ENCODE data around the gene SEC14L5. TPM values are rescaled to one million over a fixed set of nuclear protein-coding genes. Genes with fewer than 3 reads are reported as not detected.

The SEC14L5 gene
- total RNA-seq, 1 donor, result under 0.01 TPM

DNA sequence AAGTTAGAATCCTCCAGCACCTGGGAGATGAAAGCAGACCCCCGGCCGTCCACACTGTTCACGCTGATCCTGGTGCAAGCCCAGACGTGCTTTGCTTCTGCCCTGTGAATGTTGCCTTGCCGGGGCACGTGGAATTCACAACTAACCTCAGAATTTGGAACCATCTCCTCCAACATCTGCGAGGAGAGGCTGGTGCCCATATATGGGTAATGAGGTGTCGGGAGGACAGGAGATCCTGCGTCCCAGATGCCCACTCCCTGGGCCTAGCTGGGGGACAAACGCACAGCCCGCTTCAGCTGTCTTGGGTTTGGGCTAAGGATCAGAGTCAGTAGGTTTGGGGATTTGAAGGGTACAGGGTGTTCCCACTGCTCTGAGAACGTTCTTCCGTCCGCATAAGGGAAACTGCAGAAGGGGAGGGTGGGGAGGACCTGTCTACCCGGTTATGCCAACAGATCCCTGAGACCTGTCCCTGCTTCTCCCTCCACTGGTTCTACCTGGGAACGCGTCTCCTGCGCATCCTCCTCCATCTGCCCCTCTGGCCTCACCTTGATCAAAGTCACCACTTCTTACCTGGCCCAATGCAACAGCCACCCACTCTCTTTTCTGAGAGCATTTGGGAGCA lies 35.3 kb upstream of the SEC14L5 start:
- DNase-seq (ENCODE audit: insufficient read length, low spot score, missing footprints), result peak; percentile 35
- Histone ChIP-seq H3K27ac (ENCODE audit: low read depth, low read length) (no peak overlapping the region), H3K27me3 (ENCODE audit: insufficient read depth, low read length) (peaks cover 35% of the 10 kb centered on the region), H3K36me3 (ENCODE audit: insufficient read depth, low read length) (no peaks in the 10 kb centered on the region), H4K20me1 (ENCODE audit: insufficient read depth, low read length) (no peaks in the 10 kb centered on the region), H3K9me3 (ENCODE audit: low read depth, low read length) (peaks cover 6% of the 10 kb centered on the region), H2AFZ (ENCODE audit: low read length) (no peak overlapping the region), H3K79me2 (ENCODE audit: insufficient read depth, low read length) (no peaks in the 10 kb centered on the region), H3K4me2 (ENCODE audit: insufficient read depth, low read length) (no peak overlapping the region), H3K4me1 (ENCODE audit: insufficient read depth, low read length) (no peaks in the 10 kb centered on the region), H3K4me3 (ENCODE audit: insufficient read depth, low read length) (no peak overlapping the region)
- TF ChIP-seq, protein P1, sequence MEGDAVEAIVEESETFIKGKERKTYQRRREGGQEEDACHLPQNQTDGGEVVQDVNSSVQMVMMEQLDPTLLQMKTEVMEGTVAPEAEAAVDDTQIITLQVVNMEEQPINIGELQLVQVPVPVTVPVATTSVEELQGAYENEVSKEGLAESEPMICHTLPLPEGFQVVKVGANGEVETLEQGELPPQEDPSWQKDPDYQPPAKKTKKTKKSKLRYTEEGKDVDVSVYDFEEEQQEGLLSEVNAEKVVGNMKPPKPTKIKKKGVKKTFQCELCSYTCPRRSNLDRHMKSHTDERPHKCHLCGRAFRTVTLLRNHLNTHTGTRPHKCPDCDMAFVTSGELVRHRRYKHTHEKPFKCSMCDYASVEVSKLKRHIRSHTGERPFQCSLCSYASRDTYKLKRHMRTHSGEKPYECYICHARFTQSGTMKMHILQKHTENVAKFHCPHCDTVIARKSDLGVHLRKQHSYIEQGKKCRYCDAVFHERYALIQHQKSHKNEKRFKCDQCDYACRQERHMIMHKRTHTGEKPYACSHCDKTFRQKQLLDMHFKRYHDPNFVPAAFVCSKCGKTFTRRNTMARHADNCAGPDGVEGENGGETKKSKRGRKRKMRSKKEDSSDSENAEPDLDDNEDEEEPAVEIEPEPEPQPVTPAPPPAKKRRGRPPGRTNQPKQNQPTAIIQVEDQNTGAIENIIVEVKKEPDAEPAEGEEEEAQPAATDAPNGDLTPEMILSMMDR (IDR thresholded peaks at IDR 0.05; ENCODE audit: extremely low read depth, low read depth, low read length), result no peak

GRCh38 chr16:4923853-4924252 lies 34.3 kb upstream of the SEC14L5 start:
- Histone ChIP-seq H3K27ac (ENCODE audit: low read depth, low read length) (no peak overlapping the region), H3K4me3 (ENCODE audit: insufficient read depth, low read length) (no peak overlapping the region), H3K4me1 (ENCODE audit: insufficient read depth, low read length) (no peaks in the 10 kb centered on the region), H3K9me3 (ENCODE audit: low read depth, low read length) (peaks cover 6% of the 10 kb centered on the region), H3K4me2 (ENCODE audit: insufficient read depth, low read length) (no peak overlapping the region), H2AFZ (ENCODE audit: low read length) (no peak overlapping the region), H3K27me3 (ENCODE audit: insufficient read depth, low read length) (peaks cover 35% of the 10 kb centered on the region), H4K20me1 (ENCODE audit: insufficient read depth, low read length) (no peaks in the 10 kb centered on the region), H3K36me3 (ENCODE audit: insufficient read depth, low read length) (no peaks in the 10 kb centered on the region), H3K79me2 (ENCODE audit: insufficient read depth, low read length) (no peaks in the 10 kb centered on the region)
- DNase-seq (ENCODE audit: insufficient read length, low spot score, missing footprints), result no peak
- TF ChIP-seq, protein P1 (IDR thresholded peaks at IDR 0.05; ENCODE audit: extremely low read depth, low read depth, low read length), result no peak

DNA sequence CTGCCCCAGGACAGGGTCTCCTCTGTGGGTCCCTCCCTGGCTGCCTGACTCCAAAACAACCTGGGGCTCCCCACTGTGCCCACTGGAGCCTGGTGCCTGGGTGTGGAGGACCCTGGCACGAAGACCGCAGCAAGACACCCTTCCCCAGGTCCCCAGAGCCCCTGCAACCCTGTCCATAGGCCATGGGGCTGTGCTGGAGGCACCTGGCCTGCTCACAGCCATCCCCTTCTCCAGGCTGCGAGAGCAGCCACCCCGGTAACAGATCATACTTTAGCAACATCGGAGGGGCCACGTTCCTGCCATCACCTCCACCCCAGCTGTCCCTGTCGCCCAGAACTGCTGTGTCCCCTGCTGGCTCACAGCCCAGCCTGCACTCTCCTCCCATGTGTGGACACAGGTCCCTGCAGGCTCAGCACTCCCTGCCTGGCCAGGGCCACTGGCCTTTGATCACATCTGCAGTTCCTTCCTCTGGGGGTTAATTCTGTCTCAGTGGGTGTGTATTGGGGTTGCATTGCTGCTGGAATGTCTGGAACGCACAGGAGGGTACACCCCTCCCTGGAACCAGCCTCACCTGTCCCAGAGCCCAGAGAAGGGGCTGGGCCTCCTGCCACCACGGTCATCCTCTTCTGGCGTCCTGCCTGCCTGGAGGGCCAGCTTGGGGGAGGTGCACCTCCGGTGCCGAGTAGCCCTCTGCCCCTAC lies 33.4 kb upstream of the SEC14L5 start:
- no peak overlapping the region for H2AFZ ChIP-seq (ENCODE audit: low read length)
- TF ChIP-seq, protein P1 (IDR thresholded peaks at IDR 0.05; ENCODE audit: extremely low read depth, low read depth, low read length), result no peak
- H3K9me3 ChIP-seq (ENCODE audit: low read depth, low read length), result peaks cover 6% of the 10 kb centered on the region
- H4K20me1 ChIP-seq (ENCODE audit: insufficient read depth, low read length), result no peaks in the 10 kb centered on the region
- peaks cover 32% of the 10 kb centered on the region for H3K27me3 ChIP-seq (ENCODE audit: insufficient read depth, low read length)
- no peaks in the 10 kb centered on the region for H3K79me2 ChIP-seq (ENCODE audit: insufficient read depth, low read length)
- no peak overlapping the region for H3K27ac ChIP-seq (ENCODE audit: low read depth, low read length)
- H3K4me3 ChIP-seq (ENCODE audit: insufficient read depth, low read length), result no peak overlapping the region
- no peaks in the 10 kb centered on the region for H3K4me1 ChIP-seq (ENCODE audit: insufficient read depth, low read length)
- H3K4me2 ChIP-seq (ENCODE audit: insufficient read depth, low read length), result no peak overlapping the region
- peak; percentile 73 for DNase-seq (ENCODE audit: insufficient read length, low spot score, missing footprints)
- H3K36me3 ChIP-seq (ENCODE audit: insufficient read depth, low read length), result no peaks in the 10 kb centered on the region

- H4K20me1 ChIP-seq (ENCODE audit: insufficient read depth, low read length), result no peaks in the 10 kb centered on the region
- TF ChIP-seq, protein P1 (IDR thresholded peaks at IDR 0.05; ENCODE audit: extremely low read depth, low read depth, low read length), result no peak
Measured at GRCh38 chr16:4925293-4925607, 32.9 kb upstream of the SEC14L5 start.

More at GRCh38 chr16:4925293-4925607, 32.9 kb upstream of the SEC14L5 start:
- Histone ChIP-seq H3K4me3 (ENCODE audit: insufficient read depth, low read length) (no peak overlapping the region), H3K27ac (ENCODE audit: low read depth, low read length) (no peak overlapping the region), H2AFZ (ENCODE audit: low read length) (no peak overlapping the region), H3K27me3 (ENCODE audit: insufficient read depth, low read length) (peaks cover 34% of the 10 kb centered on the region), H3K79me2 (ENCODE audit: insufficient read depth, low read length) (no peaks in the 10 kb centered on the region), H3K9me3 (ENCODE audit: low read depth, low read length) (peaks cover 6% of the 10 kb centered on the region), H3K4me1 (ENCODE audit: insufficient read depth, low read length) (no peaks in the 10 kb centered on the region), H3K36me3 (ENCODE audit: insufficient read depth, low read length) (no peaks in the 10 kb centered on the region), H3K4me2 (ENCODE audit: insufficient read depth, low read length) (no peak overlapping the region)
- DNase-seq (ENCODE audit: insufficient read length, low spot score, missing footprints), result peak; percentile 19

Measured in osteoblast (primary cell).